ENCODE measurements around the gene TCEANC2.

DNA sequence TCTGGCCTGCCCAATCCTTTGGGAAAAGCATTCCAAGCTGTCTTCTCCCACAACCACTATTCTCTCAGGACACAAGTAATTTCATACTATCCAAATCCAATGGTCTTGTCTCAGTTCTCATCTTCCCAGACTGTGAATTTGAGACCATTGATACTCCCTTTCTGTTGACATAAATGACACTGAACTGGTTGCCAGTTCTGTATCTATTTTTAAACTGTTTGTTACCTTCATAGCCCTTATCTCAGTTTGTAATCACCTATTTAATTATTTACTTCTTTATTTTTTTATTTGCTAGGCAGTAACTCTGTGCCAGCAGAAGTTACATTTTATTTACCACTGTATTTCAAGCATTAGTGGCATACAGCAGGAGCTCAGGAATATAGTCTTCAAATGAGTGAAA lies 24.0 kb downstream of the TCEANC2 start:
- no peak for TF ChIP-seq POLR2A (IDR thresholded peaks at IDR 0.05; ENCODE audit: low read length)
- TF ChIP-seq GATA1 (IDR thresholded peaks at IDR 0.05; ENCODE audit: low read depth, low read length) = no peak
